ENCODE results near the gene NCK1.

- no peak for TF ChIP-seq CTCF (IDR thresholded peaks at IDR 0.05)
- no peak for TF ChIP-seq POLR2A (IDR thresholded peaks at IDR 0.05)
Measured at GRCh38 chr3:136858381-136858780, 3.6 kb upstream of the NCK1 start.
